GM12891 (cell line): ENCODE data around the gene GAREM1.

Experiments
- POLR2A ChIP-seq: IDR thresholded peaks from 2 replicates; pipeline ENCODE4 v1.6.1; 2011; ENCODE audit warnings: low read depth, low read length, control low read depth
- POLR2AphosphoS5 ChIP-seq: IDR thresholded peaks from 2 replicates; pipeline ENCODE4 v1.6.1; 2011; ENCODE audit warnings: low read depth, low read length, control low read depth
- POU2F2 ChIP-seq: IDR thresholded peaks from 2 replicates; pipeline ENCODE4 v1.6.1; 2011; ENCODE audit warnings: low read depth, mild to moderate bottlenecking, control low read depth, low read length, moderate library complexity
- SPI1 ChIP-seq: IDR thresholded peaks from 2 replicates; pipeline ENCODE4 v1.6.1; 2011; ENCODE audit warnings: low read depth, low read length, control low read depth

DNA sequence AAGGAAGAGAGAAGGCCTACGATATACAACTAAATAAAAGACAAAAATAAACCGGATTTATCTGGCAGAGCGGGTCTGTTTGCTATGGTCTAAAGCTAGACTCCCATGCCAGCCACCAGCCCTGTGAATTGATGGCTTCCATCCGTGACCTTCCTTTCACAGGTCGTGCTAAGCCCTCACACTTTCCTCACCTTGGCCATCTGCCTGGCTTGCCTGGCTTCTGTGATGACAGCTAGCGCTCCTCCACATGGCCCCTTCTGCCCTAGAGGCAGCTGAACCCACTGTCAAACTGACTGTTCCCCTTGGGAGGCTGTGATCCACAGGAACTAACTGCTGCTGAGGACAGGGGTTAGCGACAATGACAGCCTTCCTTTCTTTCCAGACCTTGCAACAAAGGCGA is 32.5 kb downstream of the GAREM1 start:
- no peak for TF ChIP-seq POLR2A
- TF ChIP-seq POU2F2, result no peak
- TF ChIP-seq POLR2AphosphoS5, result no peak
- TF ChIP-seq SPI1, result no peak
